Erythroblast (primary cell): ENCODE measurements around the gene KCNH2.

ENCODE experiments used
- GATA1 ChIP-seq: IDR thresholded peaks from 2 replicates; pipeline ENCODE4 v1.6.1; 2011; ENCODE audit warnings: low read depth, mild to moderate bottlenecking, control low read depth, low read length, moderate library complexity
- POLR2A ChIP-seq: IDR thresholded peaks from 2 replicates; pipeline ENCODE4 v1.6.1; 2011; ENCODE audit warnings: mild to moderate bottlenecking, low read length

GRCh38 chr7:150939466-150939865, 38.7 kb downstream of the KCNH2 start:
- TF ChIP-seq POLR2A (no peak), GATA1 (no peak)
